GM21576 (cell line): Measurements from ENCODE around the gene SAE1.

Source experiments
- ATAC-seq: cut with Tn5 transposase; IDR thresholded peaks from one replicate; pipeline ENCODE4 v1.9.1; 2021; ENCODE audit warnings: mild to moderate bottlenecking, moderate library complexity; ENCODE audit not compliant: unreplicated experiment

SAE1 gene

DNA sequence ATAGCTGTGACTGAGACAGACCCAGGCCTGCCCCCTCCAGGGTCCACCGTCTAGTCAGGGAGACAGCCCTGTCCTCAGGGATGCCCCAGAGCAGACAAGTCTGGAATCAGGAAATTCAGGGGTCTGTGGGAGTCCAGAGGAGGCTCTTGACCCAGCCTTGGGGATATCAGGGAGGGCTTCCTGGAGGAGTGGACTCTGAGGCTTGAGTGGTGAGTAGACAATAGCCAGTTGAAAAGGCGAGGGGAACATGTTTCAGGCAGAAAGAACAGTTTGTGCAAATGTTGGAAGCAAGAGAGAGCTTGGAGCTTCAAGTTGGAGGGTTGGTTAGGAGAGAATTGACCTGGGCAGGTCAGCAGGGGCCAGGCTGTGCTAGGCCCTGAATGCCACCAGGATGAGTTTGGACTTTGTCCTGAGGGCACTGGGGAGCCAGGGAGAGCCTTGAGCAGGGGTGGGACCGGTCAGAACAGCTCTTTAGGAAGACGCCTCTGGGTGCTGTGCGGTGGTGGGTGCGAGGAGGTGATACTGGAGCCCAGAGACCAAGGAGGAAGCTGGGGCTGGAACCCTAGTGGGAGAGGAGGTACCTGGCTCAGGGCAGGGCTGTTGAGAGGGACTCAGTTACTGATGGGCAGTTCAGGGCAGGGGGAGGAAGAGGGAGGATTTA, 128.4 kb downstream of the SAE1 start:
- ATAC-seq, result no peak
